Neural cell (in vitro differentiated cells): Measurements from ENCODE around the gene TSEN34.

Experiments
- EZH2 ChIP-seq: fragments of 200-600, 300-800 bp; shearing (Covaris generic), sonication (generic); IDR thresholded peaks from 2 replicates; pipeline ENCODE4 v1.6.1; 2014; ENCODE audit warnings: antibody characterized with exemption, low read length, borderline replicate concordance, mild to moderate bottlenecking; ENCODE audit not compliant: insufficient read depth, poor library complexity, severe bottlenecking
- MXI1 ChIP-seq: fragments of 450-650 bp; conservative IDR thresholded peaks from 2 replicates; pipeline ENCODE4 v1.6.1; 2014; ENCODE audit warnings: antibody characterized with exemption, mild to moderate bottlenecking; ENCODE audit not compliant: poor library complexity, severe bottlenecking
- POLR2AphosphoS5 ChIP-seq: IDR thresholded peaks from 2 replicates; pipeline ENCODE4 v1.6.1; 2012
- TF ChIP-seq, protein P1 (sequence below): fragments of 450-650 bp; IDR thresholded peaks from 2 replicates; pipeline ENCODE4 v1.5.1; 2014; ENCODE audit warnings: antibody characterized with exemption, mild to moderate bottlenecking, moderate library complexity; ENCODE audit not compliant: poor library complexity, severe bottlenecking

DNA sequence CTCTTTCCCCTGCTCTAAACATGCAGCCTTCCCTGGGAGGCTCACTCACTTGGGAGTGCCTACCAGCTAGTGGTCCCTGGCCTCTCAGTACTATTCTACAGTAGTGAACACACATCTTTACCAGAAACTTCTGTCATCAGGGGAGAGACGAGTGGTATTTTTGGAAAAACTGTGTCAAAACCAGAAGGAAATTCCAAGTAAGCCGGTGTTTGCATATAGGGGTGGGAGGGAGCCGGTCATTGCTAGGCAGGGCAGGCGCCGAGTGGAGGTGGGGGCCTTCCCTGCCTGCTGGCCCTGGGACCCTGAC is 16.5 kb downstream of the TSEN34 start:
- TF ChIP-seq POLR2AphosphoS5: no peak
- TF ChIP-seq, protein P1, sequence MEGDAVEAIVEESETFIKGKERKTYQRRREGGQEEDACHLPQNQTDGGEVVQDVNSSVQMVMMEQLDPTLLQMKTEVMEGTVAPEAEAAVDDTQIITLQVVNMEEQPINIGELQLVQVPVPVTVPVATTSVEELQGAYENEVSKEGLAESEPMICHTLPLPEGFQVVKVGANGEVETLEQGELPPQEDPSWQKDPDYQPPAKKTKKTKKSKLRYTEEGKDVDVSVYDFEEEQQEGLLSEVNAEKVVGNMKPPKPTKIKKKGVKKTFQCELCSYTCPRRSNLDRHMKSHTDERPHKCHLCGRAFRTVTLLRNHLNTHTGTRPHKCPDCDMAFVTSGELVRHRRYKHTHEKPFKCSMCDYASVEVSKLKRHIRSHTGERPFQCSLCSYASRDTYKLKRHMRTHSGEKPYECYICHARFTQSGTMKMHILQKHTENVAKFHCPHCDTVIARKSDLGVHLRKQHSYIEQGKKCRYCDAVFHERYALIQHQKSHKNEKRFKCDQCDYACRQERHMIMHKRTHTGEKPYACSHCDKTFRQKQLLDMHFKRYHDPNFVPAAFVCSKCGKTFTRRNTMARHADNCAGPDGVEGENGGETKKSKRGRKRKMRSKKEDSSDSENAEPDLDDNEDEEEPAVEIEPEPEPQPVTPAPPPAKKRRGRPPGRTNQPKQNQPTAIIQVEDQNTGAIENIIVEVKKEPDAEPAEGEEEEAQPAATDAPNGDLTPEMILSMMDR: no peak
- no peak for TF ChIP-seq EZH2
- no peak for TF ChIP-seq MXI1
